ENCODE measurements around the gene ATRIP. TPM values are rescaled to one million over a fixed set of nuclear protein-coding genes. Genes with fewer than 3 reads are reported as not detected.

ATRIP gene
- total RNA-seq, 4 donors from 2014 or later = 4.8 to 8.9 (median 7.1) TPM

- no peak for DNase-seq
- peaks cover 18 to 71% (median 25%) of the 10 kb centered on the region in 3 donors for H3K36me3 ChIP-seq
These were observed 41.8 kb upstream of the ATRIP start for GRCh38 chr3:48404440-48405342.

GRCh38 chr3:48405343-48405881 is 41.1 kb upstream of the ATRIP start:
- Histone ChIP-seq H3K4me1 (peaks cover 15 to 74% (median 25%) of the 10 kb centered on the region in 3 donors), H3K4me3 (no peak overlapping the region), H3K27me3 (no peaks in the 10 kb centered on the region), H3K27ac (peak overlapping the region; percentile 71 to 86 (median 84)), H3K36me3 (peaks cover 25 to 79% (median 32%) of the 10 kb centered on the region in 3 donors), H3K9me3 (no peaks in the 10 kb centered on the region)
- no peak for DNase-seq
- intact Hi-C loops (cut with DNase I) = no loop called here
- TF ChIP-seq POLR2A (IDR thresholded peaks at IDR 0.05) = no peak
- TF ChIP-seq CTCF (IDR thresholded peaks at IDR 0.05) = no peak
- 53 to 54% methylated on average over 5 to 6 of the region's 13 CpGs for WGBS, 2 donors

More at GRCh38 chr3:48404440-48405342, 41.8 kb upstream of the ATRIP start:
- TF ChIP-seq CTCF (IDR thresholded peaks at IDR 0.05) (no peak), POLR2A (IDR thresholded peaks at IDR 0.05) (no peak)
- intact Hi-C loops (cut with DNase I) = no loop called here
- Histone ChIP-seq H3K27me3 (no peaks in the 10 kb centered on the region), H3K9me3 (no peaks in the 10 kb centered on the region), H3K27ac (peak overlapping the region; percentile 71 to 86 (median 84)), H3K4me1 (peaks cover 18 to 81% (median 25%) of the 10 kb centered on the region in 3 donors), H3K4me3 (no peak overlapping the region)
- 73 to 83% methylated on average over 7 to 12 of the region's 21 CpGs for WGBS, 2 donors

- H3K4me1 ChIP-seq = peaks cover 15 to 69% (median 24%) of the 10 kb centered on the region in 3 donors
- no peaks in the 10 kb centered on the region for H3K9me3 ChIP-seq
- no peaks in the 10 kb centered on the region for H3K27me3 ChIP-seq
- DNase-seq = no peak
- TF ChIP-seq CTCF (IDR thresholded peaks at IDR 0.05) = no peak
- no peak for TF ChIP-seq POLR2A (IDR thresholded peaks at IDR 0.05)
- 86% methylated on average over 1 of the region's 1 CpG; no CpG with 5 or more reads in 1 of the 2 donors for WGBS, 2 donors
- intact Hi-C loops (cut with DNase I) = no loop called here
- peaks cover 31 to 84% (median 38%) of the 10 kb centered on the region in 3 donors for H3K36me3 ChIP-seq
- peak overlapping the region; percentile 2 to 86 (median 76) for H3K27ac ChIP-seq
- no peak overlapping the region for H3K4me3 ChIP-seq
These were observed 40.6 kb upstream of the ATRIP start for GRCh38 chr3:48405971-48406370.

GRCh38 chr3:48406443-48407431 is 39.8 kb upstream of the ATRIP start:
- Histone ChIP-seq H3K4me3 (no peak overlapping the region), H3K36me3 (peaks cover 38 to 92% (median 44%) of the 10 kb centered on the region in 3 donors), H3K27ac (peak overlapping the region; percentile 9 to 86 (median 49)), H3K4me1 (peaks cover 14 to 64% (median 17%) of the 10 kb centered on the region in 3 donors), H3K27me3 (no peaks in the 10 kb centered on the region), H3K9me3 (no peaks in the 10 kb centered on the region)
- no peak for DNase-seq
- intact Hi-C loops (cut with DNase I) = no loop called here
- no peak for TF ChIP-seq POLR2A (IDR thresholded peaks at IDR 0.05)
- TF ChIP-seq CTCF (IDR thresholded peaks at IDR 0.05) = no peak
- 75 to 77% methylated on average over 14 to 15 of the region's 18 CpGs for WGBS, 2 donors
